Uterus (tissue), 4 donors: Measurements from ENCODE around the gene KLHL25. TPM values are rescaled to one million over a fixed set of nuclear protein-coding genes. Genes with fewer than 3 reads are reported as not detected.

Experiments used
- DNase-seq, 2 donors: peaks; one replicate each; pipeline ENCODE4 v3.0.0-alpha.2; 2019 to 2020
- H3K27ac ChIP-seq, 2 donors: fragments of 200-600 bp; sonication (generic); 1 replicate in 1 of 2; 2 replicates in 1 of 2; pipeline ENCODE4 v1.5.1; 2016 to 2018
- H3K27me3 ChIP-seq, 2 donors: fragments of 200-600 bp; sonication (generic); one replicate each; pipeline ENCODE4 v1.5.1; 2018 to 2019; ENCODE audit warnings: control low read depth in 1 of 2
- H3K36me3 ChIP-seq, 2 donors: fragments of 200-600 bp; sonication (generic); one replicate each; pipeline ENCODE4 v1.5.1; 2019; ENCODE audit warnings: control low read depth in 1 of 2
- H3K4me1 ChIP-seq, 2 donors: fragments of 200-600 bp; sonication (generic); one replicate each; pipeline ENCODE4 v1.5.1; 2018 to 2019; ENCODE audit warnings: control low read depth in 1 of 2
- H3K4me3 ChIP-seq, 2 donors: fragments of 200-600 bp; sonication (generic); 1 replicate in 1 of 2; 2 replicates in 1 of 2; pipeline ENCODE4 v1.5.1; 2018 to 2019; ENCODE audit warnings: mild to moderate bottlenecking in 1 of 2
- H3K9me3 ChIP-seq, 2 donors: fragments of 200-600 bp; sonication (generic); one replicate each; pipeline ENCODE4 v1.5.1; 2019; ENCODE audit warnings: control low read depth in 1 of 2
- POLR2A ChIP-seq, 2 donors: fragments of 450-650 bp; IDR thresholded peaks; one replicate each; pipeline ENCODE4 v1.6.1; 2016; ENCODE audit warnings: antibody characterized with exemption in 2 of 2, mild to moderate bottlenecking in 1 of 2, moderate library complexity in 1 of 2
- intact Hi-C: fragments of 100-400 bp; cut with DNase I; formaldehyde crosslinking; loops from one replicate; pipeline ENCODE4 v1.15.1; 2023; ENCODE audit warnings: low total_unique reads
- total RNA-seq, 4 donors: library from RNA; depleted of rRNA in 3 of 4; stranded (reverse); fragments of >200 nt in 3 of 4; gene quantifications; one replicate each; pipeline versions ENCODE4 v1.1.0 to v1.2.4, GENCODE V29; 2014 to 2023
- TF ChIP-seq, protein P1 (sequence below), 4 experiments: fragments of 200-600 bp in 2 of 4; fragments of 450-650 bp in 2 of 4; sonication (generic) in 2 of 4; IDR thresholded peaks; one replicate each; pipeline ENCODE4 v1.5.1; 2016 to 2019; ENCODE audit warnings: antibody characterized with exemption in 4 of 4, mild to moderate bottlenecking in 2 of 4, moderate library complexity in 1 of 4
- donor health status: DM: yes; HTN: yes; CAD: no.

Gene KLHL25
- total RNA-seq, 4 donors from 2014 or later = 6.2 to 19.5 (median 11.9) TPM

DNA sequence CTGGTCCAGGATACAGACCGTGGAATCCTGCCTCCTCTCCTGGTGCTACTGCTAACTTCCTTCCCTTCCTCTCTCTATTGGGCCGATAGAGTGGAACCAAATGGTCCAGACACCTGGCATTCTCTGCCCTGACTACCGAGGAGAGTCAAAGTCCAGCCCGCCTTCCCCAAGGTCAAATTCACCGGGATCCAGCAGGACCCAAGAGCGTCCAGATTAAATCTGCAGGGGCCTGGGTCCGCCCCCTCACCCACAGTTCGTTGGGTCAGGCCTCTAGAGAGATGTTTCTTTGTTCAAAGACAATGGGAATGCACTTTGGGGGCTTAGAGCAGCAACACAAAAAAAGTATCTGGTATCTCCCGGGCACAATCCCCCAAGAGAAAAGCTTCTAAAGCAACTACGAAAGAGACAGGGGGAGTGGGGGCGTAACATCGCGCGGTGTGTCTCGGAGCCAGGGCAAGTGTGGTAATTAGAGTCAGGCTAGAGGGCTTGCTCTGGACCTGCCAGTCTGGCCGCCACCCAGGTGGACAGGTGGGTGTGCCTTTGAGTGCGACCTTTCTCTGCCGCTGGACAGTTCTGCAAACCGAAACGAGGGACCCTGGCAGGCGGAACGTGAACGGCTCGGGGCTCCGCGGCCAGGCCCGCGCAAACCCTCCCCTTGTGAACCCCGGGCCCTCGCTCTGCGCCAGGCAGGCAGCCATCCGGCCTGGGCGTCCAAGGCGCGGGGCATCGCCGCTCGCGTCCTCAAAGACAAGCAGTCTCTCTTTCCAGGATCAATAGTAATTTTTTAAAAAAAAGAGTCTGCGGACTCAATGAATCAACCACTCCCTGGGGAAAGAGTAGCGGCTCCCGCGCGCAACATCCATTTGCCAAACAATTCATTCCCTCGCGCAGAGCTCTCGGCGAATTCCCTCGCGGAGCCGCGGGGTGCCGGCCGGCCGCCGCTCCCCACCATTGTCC lies 806 bp downstream of the KLHL25 start:
- H3K4me3 ChIP-seq = peak overlapping the region; percentile 70 to 81
- intact Hi-C loops = loop anchor here (5.0 kb wide), 2 partner anchors 42 to 57 kb away; no protein-coding TSS in a partner anchor
- no peaks in the 10 kb centered on the region for H3K9me3 ChIP-seq
- H3K4me1 ChIP-seq = no peaks in the 10 kb centered on the region
- DNase-seq = peak; percentile 32 to 36
- no peaks in the 10 kb centered on the region for H3K27me3 ChIP-seq
- TF ChIP-seq POLR2A (IDR thresholded peaks at IDR 0.05) = no peak
- peak overlapping the region; percentile 91 to 93 for H3K27ac ChIP-seq
- H3K36me3 ChIP-seq = no peaks in the 10 kb centered on the region

DNA sequence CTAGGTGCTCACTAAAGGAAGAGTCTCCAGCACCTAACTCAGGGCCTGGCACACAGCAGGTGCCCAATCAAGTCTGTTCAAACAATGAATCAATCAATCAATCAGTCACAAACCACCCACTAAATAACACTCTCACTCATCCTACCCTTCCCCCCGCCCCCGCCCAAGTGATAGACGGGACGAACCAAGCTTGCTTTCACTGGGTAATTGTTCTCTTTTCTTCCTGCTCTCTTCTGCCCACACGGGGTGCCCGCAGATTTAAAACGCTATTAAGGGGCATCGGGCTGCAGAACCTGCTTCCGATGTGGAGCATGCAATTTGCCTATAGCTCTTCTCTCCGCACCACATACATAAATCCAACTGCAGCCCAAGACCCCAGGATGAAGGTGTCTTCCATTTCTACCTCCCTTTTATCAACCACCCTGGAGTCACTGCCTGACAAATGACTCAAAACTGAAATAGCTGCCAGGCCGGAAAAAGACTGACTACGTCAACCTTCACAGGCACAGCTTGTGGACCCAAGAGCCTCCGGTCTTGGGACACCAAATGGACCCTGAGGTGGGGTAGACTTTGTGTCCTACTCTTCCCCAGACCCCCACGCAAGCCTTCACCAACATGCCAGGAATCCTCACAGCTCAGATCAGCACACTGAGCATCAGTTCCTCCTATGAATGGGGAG lies 1.7 kb downstream of the KLHL25 start:
- TF ChIP-seq, protein P1, sequence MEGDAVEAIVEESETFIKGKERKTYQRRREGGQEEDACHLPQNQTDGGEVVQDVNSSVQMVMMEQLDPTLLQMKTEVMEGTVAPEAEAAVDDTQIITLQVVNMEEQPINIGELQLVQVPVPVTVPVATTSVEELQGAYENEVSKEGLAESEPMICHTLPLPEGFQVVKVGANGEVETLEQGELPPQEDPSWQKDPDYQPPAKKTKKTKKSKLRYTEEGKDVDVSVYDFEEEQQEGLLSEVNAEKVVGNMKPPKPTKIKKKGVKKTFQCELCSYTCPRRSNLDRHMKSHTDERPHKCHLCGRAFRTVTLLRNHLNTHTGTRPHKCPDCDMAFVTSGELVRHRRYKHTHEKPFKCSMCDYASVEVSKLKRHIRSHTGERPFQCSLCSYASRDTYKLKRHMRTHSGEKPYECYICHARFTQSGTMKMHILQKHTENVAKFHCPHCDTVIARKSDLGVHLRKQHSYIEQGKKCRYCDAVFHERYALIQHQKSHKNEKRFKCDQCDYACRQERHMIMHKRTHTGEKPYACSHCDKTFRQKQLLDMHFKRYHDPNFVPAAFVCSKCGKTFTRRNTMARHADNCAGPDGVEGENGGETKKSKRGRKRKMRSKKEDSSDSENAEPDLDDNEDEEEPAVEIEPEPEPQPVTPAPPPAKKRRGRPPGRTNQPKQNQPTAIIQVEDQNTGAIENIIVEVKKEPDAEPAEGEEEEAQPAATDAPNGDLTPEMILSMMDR (IDR thresholded peaks at IDR 0.05) = no peak
- no peak for TF ChIP-seq POLR2A (IDR thresholded peaks at IDR 0.05)
- Histone ChIP-seq H3K4me1 (no peaks in the 10 kb centered on the region), H3K4me3 (peak overlapping the region; percentile 70 to 81), H3K36me3 (no peaks in the 10 kb centered on the region), H3K9me3 (no peaks in the 10 kb centered on the region), H3K27me3 (no peaks in the 10 kb centered on the region), H3K27ac (peak overlapping the region in 1 of 2 donors; percentile 91)
- intact Hi-C loops = loop anchor here (5.0 kb wide), 2 partner anchors 41 to 56 kb away; no protein-coding TSS in a partner anchor
- no peak for DNase-seq

DNA sequence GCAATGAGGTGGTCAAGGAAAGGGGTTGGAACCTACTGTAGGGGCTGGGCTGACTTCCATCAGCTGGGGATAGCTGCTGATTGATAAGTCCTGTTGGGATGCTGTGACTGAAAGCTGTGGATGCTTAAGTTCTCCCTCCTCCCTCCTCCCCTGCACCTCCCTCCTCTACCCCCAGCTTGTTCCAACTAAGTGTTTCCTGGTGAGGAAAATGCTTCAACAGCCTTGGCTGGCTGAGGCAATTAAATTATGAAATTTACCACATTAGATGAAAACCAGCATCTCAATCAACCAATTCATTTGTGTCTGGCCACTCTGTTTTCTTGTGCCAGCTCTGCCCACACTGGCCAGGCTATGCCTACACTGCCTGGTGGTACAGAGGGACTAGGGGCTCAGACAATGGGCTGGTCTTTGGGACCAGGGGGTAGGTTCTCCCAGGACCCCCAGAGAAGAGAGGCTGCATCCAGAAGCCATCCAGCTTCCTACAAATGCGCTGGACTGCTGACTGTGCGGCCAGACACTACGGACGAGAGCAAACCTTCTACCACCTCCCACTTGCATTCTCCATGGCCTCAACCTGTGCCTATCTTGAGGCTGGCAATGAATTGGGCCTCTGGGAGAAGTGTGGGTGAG lies 2.5 kb downstream of the KLHL25 start:
- TF ChIP-seq, protein P1 (IDR thresholded peaks at IDR 0.05) = no peak
- TF ChIP-seq POLR2A (IDR thresholded peaks at IDR 0.05) = no peak
- DNase-seq = no peak
- H3K27me3 ChIP-seq = no peaks in the 10 kb centered on the region
- intact Hi-C loops = loop anchor here (5.0 kb wide), 2 partner anchors 40 to 55 kb away; no protein-coding TSS in a partner anchor
- H3K9me3 ChIP-seq = no peaks in the 10 kb centered on the region
- no peaks in the 10 kb centered on the region for H3K4me1 ChIP-seq
- no peak overlapping the region for H3K4me3 ChIP-seq
- no peak overlapping the region for H3K27ac ChIP-seq
- H3K36me3 ChIP-seq = no peaks in the 10 kb centered on the region

DNA sequence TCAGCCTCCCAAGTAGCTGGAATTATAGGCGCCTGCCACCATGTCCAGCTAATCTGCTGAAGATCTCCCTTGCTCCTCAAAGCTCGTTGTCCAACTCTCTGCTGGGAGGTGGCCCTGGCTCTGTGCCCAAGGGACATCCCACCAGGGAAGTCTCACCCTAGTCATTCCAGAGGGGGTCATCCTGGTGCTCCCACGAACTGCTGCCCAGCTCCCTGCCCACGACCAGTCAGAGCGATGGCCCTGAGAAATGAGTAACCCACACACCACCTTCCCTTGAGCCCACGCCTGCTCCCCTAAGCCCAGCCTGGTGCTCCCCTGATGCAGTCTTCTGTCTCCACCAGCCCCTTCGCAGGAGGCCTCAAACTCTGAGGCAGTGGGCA lies 5.2 kb downstream of the KLHL25 start:
- TF ChIP-seq, protein P1 (IDR thresholded peaks at IDR 0.05) = no peak
- no peak for TF ChIP-seq POLR2A (IDR thresholded peaks at IDR 0.05)
- no peaks in the 10 kb centered on the region for H3K27me3 ChIP-seq
- H3K4me3 ChIP-seq = no peak overlapping the region
- H3K4me1 ChIP-seq = peaks cover 0 to 3% of the 10 kb centered on the region in 2 donors
- no peaks in the 10 kb centered on the region for H3K9me3 ChIP-seq
- H3K27ac ChIP-seq = no peak overlapping the region
- no peak for DNase-seq
- intact Hi-C loops = no loop called here
- H3K36me3 ChIP-seq = no peaks in the 10 kb centered on the region

DNA sequence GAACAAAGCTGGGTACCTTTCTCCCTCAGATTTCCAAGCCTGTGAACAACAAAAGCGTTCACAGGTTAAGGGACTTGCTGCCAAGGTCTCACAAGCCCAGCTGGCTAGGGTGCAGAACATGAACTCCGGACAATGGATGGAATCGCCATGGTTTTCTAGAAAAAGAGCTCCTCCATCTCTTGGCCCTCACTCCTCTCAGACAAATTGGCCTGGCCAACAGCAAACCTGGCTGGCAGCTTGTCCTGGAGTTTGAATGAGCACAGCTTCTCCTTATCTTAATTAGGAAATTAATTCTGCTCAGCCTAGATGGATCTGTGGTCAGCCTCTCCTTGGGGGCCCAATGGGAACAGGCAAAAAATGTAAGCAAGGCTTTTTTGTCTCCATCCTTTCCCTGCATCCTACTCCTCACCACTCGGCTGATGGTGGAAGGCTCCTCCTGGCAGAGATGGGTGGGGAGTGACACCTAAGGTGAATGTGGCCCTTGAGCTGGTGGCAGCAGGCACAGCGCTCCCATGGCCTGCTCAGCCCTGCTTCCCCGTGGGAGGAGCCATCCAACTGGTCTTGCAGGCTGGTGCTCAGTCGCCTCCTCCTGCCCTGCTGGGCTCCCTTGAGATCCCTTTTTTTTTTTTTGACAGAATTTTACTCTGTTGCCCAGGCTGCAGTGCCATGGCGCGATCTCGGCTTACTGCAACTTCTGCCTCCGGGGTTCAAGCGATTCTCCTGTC lies 5.8 kb downstream of the KLHL25 start:
- DNase-seq = no peak
- H3K36me3 ChIP-seq = no peaks in the 10 kb centered on the region
- H3K27me3 ChIP-seq = no peaks in the 10 kb centered on the region
- H3K4me3 ChIP-seq = no peak overlapping the region
- H3K9me3 ChIP-seq = no peaks in the 10 kb centered on the region
- intact Hi-C loops = no loop called here
- no peak for TF ChIP-seq POLR2A (IDR thresholded peaks at IDR 0.05)
- TF ChIP-seq, protein P1 (IDR thresholded peaks at IDR 0.05) = no peak
- H3K27ac ChIP-seq = no peak overlapping the region
- H3K4me1 ChIP-seq = peaks cover 0 to 3% of the 10 kb centered on the region in 2 donors
